ENCODE results near the gene NYAP2. TPM values are rescaled to one million over a fixed set of nuclear protein-coding genes. Genes with fewer than 3 reads are reported as not detected.
A peak's percentile ranks its signal among the peaks of the same experiment; 100 is the strongest.

Gene NYAP2
- total RNA-seq, 1 donor from 2014 or later = not detected

- no peak overlapping the region for H3K4me3 ChIP-seq (ENCODE audit: low read depth, low read length)
- no peaks in the 10 kb centered on the region for H3K36me3 ChIP-seq (ENCODE audit: control insufficient read depth, insufficient read depth, low read length)
- FAIRE-seq = no peak
- TF ChIP-seq CTCF (IDR thresholded peaks at IDR 0.05; ENCODE audit: insufficient read depth, low read length, severe bottlenecking) = no peak
- DNase-seq (ENCODE audit: low read depth) = no peak
- H3K27me3 ChIP-seq (ENCODE audit: control insufficient read depth, insufficient read depth, low read length) = no peaks in the 10 kb centered on the region
Observed at GRCh38 chr2:225683258-225683657, 283.7 kb downstream of the NYAP2 start.

GRCh38 chr2:225690153-225690552 lies 290.6 kb downstream of the NYAP2 start:
- no peak for TF ChIP-seq CTCF (IDR thresholded peaks at IDR 0.05; ENCODE audit: insufficient read depth, low read length, severe bottlenecking)
- no peak overlapping the region for H3K4me3 ChIP-seq (ENCODE audit: low read depth, low read length)
- no peaks in the 10 kb centered on the region for H3K36me3 ChIP-seq (ENCODE audit: control insufficient read depth, insufficient read depth, low read length)
- FAIRE-seq (no peak), DNase-seq (ENCODE audit: low read depth) (no peak)
- no peaks in the 10 kb centered on the region for H3K27me3 ChIP-seq (ENCODE audit: control insufficient read depth, insufficient read depth, low read length)

- Histone ChIP-seq H3K27me3 (ENCODE audit: control insufficient read depth, insufficient read depth, low read length) (no peaks in the 10 kb centered on the region), H3K36me3 (ENCODE audit: control insufficient read depth, insufficient read depth, low read length) (no peaks in the 10 kb centered on the region), H3K4me3 (ENCODE audit: low read depth, low read length) (no peak overlapping the region)
- DNase-seq (ENCODE audit: low read depth) (no peak), FAIRE-seq (peak; percentile 18)
- TF ChIP-seq CTCF (IDR thresholded peaks at IDR 0.05; ENCODE audit: insufficient read depth, low read length, severe bottlenecking) = no peak
Observed at GRCh38 chr2:225691711-225692110, 292.2 kb downstream of the NYAP2 start.

- DNase-seq (ENCODE audit: low read depth) = no peak
- TF ChIP-seq CTCF (IDR thresholded peaks at IDR 0.05; ENCODE audit: insufficient read depth, low read length, severe bottlenecking) = no peak
- no peak for FAIRE-seq
- H3K36me3 ChIP-seq (ENCODE audit: control insufficient read depth, insufficient read depth, low read length) = no peaks in the 10 kb centered on the region
- H3K27me3 ChIP-seq (ENCODE audit: control insufficient read depth, insufficient read depth, low read length) = no peaks in the 10 kb centered on the region
- H3K4me3 ChIP-seq (ENCODE audit: low read depth, low read length) = no peak overlapping the region
Observed at GRCh38 chr2:225693259-225693658, 293.7 kb downstream of the NYAP2 start.

- H3K27me3 ChIP-seq (ENCODE audit: control insufficient read depth, insufficient read depth, low read length) = no peaks in the 10 kb centered on the region
- no peak overlapping the region for H3K4me3 ChIP-seq (ENCODE audit: low read depth, low read length)
- DNase-seq (ENCODE audit: low read depth) (peak; percentile 26), FAIRE-seq (no peak)
- no peaks in the 10 kb centered on the region for H3K36me3 ChIP-seq (ENCODE audit: control insufficient read depth, insufficient read depth, low read length)
- TF ChIP-seq CTCF (IDR thresholded peaks at IDR 0.05; ENCODE audit: insufficient read depth, low read length, severe bottlenecking) = no peak
Observed at GRCh38 chr2:225694664-225695063, 295.2 kb downstream of the NYAP2 start.

GRCh38 chr2:225697936-225698335 lies 298.4 kb downstream of the NYAP2 start:
- no peak for DNase-seq (ENCODE audit: low read depth)
- FAIRE-seq = no peak
- TF ChIP-seq CTCF (IDR thresholded peaks at IDR 0.05; ENCODE audit: insufficient read depth, low read length, severe bottlenecking) = no peak

More at GRCh38 chr2:225697936-225698335, 298.4 kb downstream of the NYAP2 start:
- H3K36me3 ChIP-seq (ENCODE audit: control insufficient read depth, insufficient read depth, low read length) = no peaks in the 10 kb centered on the region
- H3K27me3 ChIP-seq (ENCODE audit: control insufficient read depth, insufficient read depth, low read length) = no peaks in the 10 kb centered on the region
- no peak overlapping the region for H3K4me3 ChIP-seq (ENCODE audit: low read depth, low read length)

All from bronchial epithelial cell (primary cell).